Stimulated activated CD4-positive, alpha-beta T cell treated with anti-CD3 and anti-CD28 coated beads, Interleukin-4, amount 100 ng/mL, for 48 hours (primary cell): ENCODE results near the gene LRRN2.
"Not testable (repeated sequence)": the region's sequence is repeated elsewhere in the genome, so short reads cannot be mapped to it uniquely, and the experiment has no call there.

ENCODE experiments used
- DNase-seq, 2 donors: peaks; one replicate each; pipeline ENCODE4 v3.0.0-alpha.2; 2020; ENCODE audit warnings: low read depth in 2 of 2

The LRRN2 gene

DNA sequence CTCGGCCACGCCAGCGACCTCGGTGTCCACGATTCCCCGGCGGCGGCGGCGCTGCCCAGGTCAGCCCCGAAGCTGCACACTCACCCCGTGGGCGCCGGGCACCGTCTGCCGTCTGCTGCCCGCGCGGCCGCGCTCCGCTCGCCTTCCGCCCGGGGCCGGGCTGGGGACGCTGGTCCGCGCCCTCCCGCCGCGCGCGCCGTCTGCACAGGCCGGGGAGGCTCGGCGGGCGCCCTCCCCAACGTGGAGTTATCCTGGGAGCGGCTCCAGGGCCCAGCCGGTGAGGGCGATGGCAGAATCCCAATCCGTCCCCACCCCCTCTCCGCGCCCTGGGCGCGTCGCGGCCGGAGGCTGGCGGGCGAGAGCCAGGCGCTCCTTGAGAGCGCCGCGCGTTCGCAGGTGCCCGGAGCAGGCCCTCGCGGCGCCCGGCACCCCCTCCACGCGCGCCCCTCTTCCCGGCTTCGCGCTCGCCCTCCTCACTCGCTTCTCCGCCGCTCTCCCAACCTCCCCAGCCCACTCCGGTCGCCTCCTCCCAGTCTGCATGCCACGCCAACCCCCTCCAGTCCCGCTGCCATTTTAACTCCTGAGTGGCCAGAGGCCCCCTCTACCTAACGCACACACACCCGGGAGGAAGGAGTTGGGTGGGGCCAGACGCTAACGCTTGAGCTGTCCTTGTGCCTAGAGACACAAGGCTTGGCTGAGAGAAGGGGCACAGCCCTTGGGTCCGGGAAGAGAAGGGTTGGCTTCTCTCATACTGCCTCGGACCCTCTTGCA is at the start of gene LRRN2:
Gene LRRN2 (minus strand): TSS at position 503 of the 771 bp plus-strand sequence. CDS start 65,746 bp downstream, outside the sequence.
- no peak for DNase-seq

DNA sequence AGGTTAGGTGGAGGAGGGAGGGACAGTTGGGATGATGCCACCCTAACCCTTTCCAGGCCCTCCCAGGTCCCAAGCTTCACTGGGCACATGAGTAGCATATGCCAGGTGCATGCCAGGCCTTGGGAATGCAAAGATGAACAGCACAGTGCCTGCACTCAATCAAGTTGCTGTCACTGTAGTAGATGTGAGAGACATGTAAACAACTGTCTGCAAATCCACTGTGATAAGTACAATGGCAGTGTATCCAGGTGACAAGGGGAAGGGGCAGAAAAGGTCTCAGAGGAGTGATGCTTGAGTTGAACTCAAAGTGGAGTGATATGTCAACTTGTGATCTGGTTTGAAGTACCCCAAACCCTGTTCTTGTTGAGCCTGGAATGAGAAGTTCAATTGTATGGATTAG is 49.5 kb upstream of the LRRN2 start:
- no peak for DNase-seq

DNA sequence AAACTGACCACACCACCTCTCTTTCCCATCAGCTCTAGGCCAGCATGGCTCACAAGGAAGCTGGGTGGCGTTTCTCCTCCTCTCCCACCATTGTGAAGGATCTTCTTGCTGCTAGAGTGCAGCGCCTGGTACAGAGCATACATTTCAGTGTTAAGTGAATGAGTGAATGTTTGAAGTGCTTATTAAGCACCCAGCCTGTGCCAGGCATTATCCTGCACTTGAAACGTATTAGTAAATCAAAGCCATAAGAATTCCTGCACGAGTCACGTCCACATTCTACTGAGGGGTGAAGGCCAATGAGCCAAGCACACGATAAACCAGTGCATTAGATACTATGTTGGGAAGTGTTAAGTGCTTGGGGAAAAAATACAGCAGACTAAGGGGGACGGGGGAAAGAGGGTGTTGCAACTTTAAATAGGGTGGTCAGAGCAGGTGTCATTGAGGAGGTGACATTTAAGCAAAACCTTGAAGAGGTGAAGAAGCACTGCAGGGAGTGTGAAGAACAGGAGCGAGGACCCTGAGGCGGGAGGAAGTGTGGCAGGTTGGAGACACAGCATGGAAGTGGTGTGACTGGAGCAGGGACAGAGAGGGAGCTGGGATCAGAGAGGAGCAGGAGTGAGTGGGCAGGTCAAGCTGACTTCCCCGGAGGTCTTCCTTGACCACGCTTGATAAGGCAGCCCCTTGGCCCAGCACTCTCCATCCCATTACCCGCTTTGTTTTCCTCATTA is 48.5 kb upstream of the LRRN2 start:
- no peak for DNase-seq

- no peak for DNase-seq
These were observed 47.8 kb upstream of the LRRN2 start for GRCh38 chr1:204733289-204733688.

- DNase-seq = no peak
These were observed 46.5 kb upstream of the LRRN2 start for GRCh38 chr1:204731985-204732575.

DNA sequence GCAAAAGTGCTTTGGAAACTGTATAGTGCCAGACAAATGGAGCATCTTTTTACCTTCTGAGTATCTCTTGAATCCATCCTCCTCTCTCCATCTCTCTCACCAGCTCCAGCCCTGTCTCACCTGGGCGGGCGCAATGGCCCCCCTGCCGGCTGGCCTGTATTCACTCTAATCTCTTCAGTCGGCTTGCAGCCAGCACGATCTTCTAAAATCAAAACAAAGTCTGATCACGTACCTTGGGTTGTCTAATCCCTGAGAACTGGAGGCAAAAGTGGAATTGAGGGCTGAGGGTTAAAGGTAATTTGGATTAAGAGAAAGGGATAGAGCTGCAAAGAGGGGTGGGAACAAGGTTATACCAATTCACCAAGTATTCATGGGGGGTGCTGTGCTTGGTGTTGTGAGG is 46.0 kb upstream of the LRRN2 start:
- DNase-seq = no peak

DNA sequence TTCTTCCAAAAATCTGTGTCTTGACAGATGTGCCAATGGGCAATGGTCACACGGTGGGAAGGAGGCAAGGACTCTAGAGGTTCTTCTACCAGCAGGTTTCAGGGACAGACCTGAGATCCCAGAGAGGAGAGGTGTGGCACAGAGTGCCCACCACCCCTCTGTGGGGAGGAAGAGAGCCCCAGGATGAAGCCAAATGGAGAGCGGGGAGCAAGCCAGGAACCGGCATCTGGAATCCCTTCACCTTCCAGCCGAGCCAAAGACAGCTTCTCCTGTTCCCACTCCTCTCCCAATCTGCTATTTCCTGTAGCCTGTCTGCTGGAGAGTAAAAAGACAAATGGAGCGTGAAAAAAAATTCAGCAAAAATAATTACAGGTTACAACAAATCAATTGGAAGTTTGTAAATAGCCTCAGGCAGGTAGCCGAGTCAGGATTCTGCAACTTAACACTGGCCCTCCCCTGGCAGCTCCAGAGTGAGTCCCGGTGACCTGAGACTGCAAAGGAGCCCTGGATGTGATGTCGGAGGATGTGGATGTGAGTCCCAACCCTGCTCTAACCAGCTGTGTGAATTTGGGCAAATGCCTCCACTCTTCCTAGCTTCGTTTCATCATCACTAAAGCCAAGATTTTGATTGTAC is 45.4 kb upstream of the LRRN2 start:
- no peak for DNase-seq

DNA sequence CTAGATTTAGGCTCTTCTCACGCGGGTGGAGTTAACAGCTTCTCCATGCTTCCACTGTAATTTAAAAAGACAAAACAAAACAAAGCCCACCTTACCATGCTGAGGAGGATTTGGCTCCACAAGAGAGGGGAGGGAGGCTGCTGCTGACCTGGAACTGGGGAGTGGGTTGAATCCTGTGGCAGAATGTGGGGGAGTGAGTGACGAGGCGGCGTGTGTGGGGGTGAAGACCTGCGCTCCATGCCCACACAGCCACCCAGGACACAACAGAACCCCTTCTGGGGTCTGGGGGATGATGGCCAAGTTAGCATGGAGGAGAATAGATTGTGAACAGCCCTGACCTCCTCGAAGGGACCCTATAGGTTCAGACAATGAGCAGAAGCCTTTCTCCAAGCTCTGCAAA is 44.0 kb upstream of the LRRN2 start:
- DNase-seq = no peak

DNA sequence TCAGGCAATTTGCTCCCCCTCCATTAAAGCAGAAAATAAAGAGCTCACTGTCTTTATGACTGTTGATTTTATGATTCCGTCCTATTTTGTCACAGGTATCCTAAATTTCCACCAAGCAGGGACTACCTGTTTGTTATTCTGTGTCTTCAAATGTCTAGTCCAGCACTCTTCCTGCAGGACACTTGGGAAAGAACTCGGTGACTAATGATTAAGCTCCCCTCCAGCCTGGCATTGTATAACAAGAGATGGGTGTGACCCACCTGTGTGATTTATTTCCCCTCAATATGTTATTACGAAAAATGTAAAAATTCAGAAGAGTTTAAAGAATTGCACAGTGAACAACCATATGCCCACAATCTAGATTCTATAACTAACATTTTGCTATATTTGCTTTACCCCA is 42.9 kb upstream of the LRRN2 start:
- no peak for DNase-seq

GRCh38 chr1:204728045-204728444 is 42.5 kb upstream of the LRRN2 start:
- no peak for DNase-seq

GRCh38 chr1:204727438-204727837 is 41.9 kb upstream of the LRRN2 start:
- not testable (repeated sequence) for DNase-seq

DNA sequence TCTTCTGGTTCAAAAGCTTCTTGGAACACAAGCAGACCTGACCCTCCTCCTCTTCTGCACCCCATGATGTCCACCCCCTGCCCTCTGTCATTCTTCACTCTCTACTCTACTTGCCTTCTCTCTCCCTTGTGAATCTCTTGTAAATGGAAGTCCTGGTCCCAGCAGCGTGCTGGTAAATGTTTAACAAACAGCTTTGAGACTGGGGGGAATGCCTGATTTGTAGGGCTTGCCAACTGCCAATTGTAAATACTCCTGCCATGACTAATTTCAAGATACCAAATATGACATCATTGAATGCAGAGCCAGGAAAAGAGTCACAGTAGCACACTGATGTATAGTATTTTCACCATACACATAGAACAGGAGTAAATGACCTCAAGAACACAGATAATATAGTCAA is 40.9 kb upstream of the LRRN2 start:
- DNase-seq = no peak

GRCh38 chr1:204725821-204726448 is 40.4 kb upstream of the LRRN2 start:
- DNase-seq = no peak

DNA sequence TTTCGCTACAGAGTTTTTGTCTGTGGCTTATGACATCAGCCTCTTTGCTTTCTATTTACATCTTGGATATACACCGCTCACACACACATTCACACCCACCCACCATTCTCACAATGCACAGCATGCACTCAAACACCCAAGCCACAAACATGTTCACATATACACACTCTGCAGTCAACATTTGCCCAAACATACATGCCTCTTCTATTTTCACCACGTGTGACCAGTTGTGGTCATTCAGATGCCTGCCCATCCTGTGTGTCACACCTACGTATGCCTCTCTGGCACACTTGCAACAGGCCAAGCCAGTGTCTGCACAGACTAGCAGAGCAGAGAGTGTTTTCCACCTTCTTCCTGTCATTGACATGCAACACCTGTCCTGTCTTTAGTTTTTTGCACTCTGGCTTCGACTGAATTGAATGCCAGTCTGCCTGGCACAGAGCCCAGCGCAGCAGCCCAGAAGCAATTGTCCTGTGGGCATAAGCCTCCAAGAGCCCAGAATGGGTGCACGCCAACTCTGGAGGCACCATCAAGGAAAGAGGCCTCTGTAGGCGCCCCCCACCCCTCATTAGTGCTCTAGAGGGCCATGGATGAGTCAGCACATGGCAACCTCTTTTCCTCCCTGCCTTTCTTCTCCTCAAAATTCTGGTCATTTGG is 37.7 kb upstream of the LRRN2 start:
- DNase-seq = no peak

GRCh38 chr1:204721373-204722055 is 36.0 kb upstream of the LRRN2 start:
- no peak for DNase-seq

DNA sequence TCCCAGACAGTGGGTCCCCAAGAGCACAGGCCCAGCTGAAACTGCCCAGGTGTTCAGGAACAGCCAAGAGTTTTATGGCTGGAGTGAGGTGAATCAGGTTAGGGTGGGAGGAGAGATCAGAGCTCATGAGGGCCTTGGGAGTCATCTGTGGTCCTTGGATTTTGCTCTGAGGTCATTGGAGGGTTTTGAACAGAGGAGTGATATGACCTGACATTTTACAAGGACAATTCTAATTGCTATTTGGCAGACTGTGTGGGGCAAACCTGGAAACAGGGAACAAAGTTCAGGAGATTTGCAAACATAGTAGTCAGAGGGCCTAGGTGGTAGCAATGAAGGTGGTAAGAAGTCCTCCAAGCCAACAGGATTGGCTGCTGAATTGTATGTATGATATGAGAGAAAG is 31.1 kb upstream of the LRRN2 start:
- DNase-seq = no peak

GRCh38 chr1:204714861-204715511 is 29.4 kb upstream of the LRRN2 start:
- DNase-seq = no peak

- no peak for DNase-seq
These were observed 28.8 kb upstream of the LRRN2 start for GRCh38 chr1:204714194-204714860.

- DNase-seq = no peak
These were observed 28.0 kb upstream of the LRRN2 start for GRCh38 chr1:204713541-204713940.
